Body of pancreas (tissue), 4 donors: Measurements from ENCODE around the gene AMMECR1.

Experiments used
- POLR2A ChIP-seq, 3 donors: fragments of 450-650 bp; IDR thresholded peaks; one replicate each; pipeline ENCODE4 v1.6.1; 2016; ENCODE audit warnings: antibody characterized with exemption in 3 of 3, mild to moderate bottlenecking in 2 of 3
- TF ChIP-seq, protein P1 (sequence below), 7 experiments: fragments of 450-650 bp in 4 of 7; fragments of 200-600 bp in 3 of 7; sonication (generic) in 3 of 7; IDR thresholded peaks; one replicate each; pipeline ENCODE4 v1.5.1; 2016 to 2019; ENCODE audit warnings: antibody characterized with exemption in 7 of 7

DNA sequence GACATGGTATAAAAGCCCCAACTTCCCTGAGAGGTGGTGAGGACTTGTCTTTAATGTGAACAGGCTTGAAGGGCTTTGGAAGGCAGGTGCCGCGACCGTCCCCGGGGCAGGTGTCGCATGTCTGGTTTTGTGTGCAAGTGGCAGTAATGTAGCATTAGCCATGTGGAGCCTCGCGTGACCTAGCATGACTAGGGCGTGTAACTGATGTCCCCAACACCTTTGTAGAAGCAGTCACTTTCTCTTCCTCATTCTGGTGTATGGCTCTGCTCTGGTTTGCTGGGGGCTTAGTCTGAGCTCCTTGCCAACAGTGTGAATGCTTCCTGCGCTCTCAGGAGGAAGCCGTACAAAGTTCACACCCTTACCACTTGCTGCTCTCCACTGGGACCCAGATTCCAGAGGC is 145.7 kb downstream of the AMMECR1 start:
- TF ChIP-seq, protein P1, sequence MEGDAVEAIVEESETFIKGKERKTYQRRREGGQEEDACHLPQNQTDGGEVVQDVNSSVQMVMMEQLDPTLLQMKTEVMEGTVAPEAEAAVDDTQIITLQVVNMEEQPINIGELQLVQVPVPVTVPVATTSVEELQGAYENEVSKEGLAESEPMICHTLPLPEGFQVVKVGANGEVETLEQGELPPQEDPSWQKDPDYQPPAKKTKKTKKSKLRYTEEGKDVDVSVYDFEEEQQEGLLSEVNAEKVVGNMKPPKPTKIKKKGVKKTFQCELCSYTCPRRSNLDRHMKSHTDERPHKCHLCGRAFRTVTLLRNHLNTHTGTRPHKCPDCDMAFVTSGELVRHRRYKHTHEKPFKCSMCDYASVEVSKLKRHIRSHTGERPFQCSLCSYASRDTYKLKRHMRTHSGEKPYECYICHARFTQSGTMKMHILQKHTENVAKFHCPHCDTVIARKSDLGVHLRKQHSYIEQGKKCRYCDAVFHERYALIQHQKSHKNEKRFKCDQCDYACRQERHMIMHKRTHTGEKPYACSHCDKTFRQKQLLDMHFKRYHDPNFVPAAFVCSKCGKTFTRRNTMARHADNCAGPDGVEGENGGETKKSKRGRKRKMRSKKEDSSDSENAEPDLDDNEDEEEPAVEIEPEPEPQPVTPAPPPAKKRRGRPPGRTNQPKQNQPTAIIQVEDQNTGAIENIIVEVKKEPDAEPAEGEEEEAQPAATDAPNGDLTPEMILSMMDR (IDR thresholded peaks at IDR 0.05), result no peak
- TF ChIP-seq POLR2A (IDR thresholded peaks at IDR 0.05), result no peak
